ENCODE data around the gene GAA.

GAA gene

DNA sequence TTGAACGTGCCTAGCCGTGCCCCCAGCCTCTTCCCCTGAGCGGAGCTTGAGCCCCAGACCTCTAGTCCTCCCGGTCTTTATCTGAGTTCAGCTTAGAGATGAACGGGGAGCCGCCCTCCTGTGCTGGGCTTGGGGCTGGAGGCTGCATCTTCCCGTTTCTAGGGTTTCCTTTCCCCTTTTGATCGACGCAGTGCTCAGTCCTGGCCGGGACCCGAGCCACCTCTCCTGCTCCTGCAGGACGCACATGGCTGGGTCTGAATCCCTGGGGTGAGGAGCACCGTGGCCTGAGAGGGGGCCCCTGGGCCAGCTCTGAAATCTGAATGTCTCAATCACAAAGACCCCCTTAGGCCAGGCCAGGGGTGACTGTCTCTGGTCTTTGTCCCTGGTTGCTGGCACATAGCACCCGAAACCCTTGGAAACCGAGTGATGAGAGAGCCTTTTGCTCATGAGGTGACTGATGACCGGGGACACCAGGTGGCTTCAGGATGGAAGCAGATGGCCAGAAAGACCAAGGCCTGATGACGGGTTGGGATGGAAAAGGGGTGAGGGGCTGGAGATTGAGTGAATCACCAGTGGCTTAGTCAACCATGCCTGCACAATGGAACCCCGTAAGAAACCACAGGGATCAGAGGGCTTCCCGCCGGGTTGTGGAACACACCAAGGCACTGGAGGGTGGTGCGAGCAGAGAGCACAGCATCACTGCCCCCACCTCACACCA is 724 bp downstream of the GAA start:
- DNase-seq, result peak; percentile 48
- in situ Hi-C loops (cut with MboI; ENCODE audit: low pct_unique_long_range_greater_than_20kb, low sequenced_read_pairs), result no loop called here

DNA sequence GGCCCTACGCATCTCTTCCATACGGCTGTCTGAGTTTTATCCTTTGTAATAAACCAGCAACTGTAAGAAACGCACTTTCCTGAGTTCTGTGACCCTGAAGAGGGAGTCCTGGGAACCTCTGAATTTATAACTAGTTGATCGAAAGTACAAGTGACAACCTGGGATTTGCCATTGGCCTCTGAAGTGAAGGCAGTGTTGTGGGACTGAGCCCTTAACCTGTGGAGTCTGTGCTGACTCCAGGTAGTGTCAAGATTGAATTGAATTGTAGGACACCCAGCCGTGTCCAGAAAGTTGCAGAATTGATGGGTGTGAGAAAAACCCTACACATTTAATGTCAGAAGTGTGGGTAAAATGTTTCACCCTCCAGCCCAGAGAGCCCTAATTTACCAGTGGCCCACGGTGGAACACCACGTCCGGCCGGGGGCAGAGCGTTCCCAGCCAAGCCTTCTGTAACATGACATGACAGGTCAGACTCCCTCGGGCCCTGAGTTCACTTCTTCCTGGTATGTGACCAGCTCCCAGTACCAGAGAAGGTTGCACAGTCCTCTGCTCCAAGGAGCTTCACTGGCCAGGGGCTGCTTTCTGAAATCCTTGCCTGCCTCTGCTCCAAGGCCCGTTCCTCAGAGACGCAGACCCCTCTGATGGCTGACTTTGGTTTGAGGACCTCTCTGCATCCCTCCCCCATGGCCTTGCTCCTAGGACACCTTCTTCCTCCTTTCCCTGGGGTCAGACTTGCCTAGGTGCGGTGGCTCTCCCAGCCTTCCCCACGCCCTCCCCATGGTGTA is 1.5 kb downstream of the GAA start:
- in situ Hi-C loops (cut with MboI; ENCODE audit: low pct_unique_long_range_greater_than_20kb, low sequenced_read_pairs), result no loop called here
- no peak for DNase-seq

DNA sequence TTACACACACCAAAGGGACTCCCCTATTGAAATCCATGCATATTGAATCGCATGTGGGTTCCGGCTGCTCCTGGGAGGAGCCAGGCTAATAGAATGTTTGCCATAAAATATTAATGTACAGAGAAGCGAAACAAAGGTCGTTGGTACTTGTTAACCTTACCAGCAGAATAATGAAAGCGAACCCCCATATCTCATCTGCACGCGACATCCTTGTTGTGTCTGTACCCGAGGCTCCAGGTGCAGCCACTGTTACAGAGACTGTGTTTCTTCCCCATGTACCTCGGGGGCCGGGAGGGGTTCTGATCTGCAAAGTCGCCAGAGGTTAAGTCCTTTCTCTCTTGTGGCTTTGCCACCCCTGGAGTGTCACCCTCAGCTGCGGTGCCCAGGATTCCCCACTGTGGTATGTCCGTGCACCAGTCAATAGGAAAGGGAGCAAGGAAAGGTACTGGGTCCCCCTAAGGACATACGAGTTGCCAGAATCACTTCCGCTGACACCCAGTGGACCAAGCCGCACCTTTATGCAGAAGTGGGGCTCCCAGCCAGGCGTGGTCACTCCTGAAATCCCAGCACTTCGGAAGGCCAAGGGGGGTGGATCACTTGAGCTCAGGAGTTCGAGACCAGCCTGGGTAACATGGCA is 2.2 kb downstream of the GAA start:
- DNase-seq, result no peak
- in situ Hi-C loops (cut with MboI; ENCODE audit: low pct_unique_long_range_greater_than_20kb, low sequenced_read_pairs), result no loop called here

DNA sequence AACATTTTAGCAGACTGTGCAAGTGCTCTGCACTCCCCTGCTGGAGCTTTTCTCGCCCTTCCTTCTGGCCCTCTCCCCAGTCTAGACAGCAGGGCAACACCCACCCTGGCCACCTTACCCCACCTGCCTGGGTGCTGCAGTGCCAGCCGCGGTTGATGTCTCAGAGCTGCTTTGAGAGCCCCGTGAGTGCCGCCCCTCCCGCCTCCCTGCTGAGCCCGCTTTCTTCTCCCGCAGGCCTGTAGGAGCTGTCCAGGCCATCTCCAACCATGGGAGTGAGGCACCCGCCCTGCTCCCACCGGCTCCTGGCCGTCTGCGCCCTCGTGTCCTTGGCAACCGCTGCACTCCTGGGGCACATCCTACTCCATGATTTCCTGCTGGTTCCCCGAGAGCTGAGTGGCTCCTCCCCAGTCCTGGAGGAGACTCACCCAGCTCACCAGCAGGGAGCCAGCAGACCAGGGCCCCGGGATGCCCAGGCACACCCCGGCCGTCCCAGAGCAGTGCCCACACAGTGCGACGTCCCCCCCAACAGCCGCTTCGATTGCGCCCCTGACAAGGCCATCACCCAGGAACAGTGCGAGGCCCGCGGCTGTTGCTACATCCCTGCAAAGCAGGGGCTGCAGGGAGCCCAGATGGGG is 3.1 kb downstream of the GAA start:
- in situ Hi-C loops (cut with MboI; ENCODE audit: low pct_unique_long_range_greater_than_20kb, low sequenced_read_pairs), result no loop called here
- DNase-seq, result no peak

DNA sequence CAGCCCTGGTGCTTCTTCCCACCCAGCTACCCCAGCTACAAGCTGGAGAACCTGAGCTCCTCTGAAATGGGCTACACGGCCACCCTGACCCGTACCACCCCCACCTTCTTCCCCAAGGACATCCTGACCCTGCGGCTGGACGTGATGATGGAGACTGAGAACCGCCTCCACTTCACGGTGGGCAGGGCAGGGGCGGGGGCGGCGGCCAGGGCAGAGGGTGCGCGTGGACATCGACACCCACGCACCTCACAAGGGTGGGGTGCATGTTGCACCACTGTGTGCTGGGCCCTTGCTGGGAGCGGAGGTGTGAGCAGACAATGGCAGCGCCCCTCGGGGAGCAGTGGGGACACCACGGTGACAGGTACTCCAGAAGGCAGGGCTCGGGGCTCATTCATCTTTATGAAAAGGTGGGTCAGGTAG is 3.6 kb downstream of the GAA start:
- in situ Hi-C loops (cut with MboI; ENCODE audit: low pct_unique_long_range_greater_than_20kb, low sequenced_read_pairs), result no loop called here
- DNase-seq, result no peak

DNA sequence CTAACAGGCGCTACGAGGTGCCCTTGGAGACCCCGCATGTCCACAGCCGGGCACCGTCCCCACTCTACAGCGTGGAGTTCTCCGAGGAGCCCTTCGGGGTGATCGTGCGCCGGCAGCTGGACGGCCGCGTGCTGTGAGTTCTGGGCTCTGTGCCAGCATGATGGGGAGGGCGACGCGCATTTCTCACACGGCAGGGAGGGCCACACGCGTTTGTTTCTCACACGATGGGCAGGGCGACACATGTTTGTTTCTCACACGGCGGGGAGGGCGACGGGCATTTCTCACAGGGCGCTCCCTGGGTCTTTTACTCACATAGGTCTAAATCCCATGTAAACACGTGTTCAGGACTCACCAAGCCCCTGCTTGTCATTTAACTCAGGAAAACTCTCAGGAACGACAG is 4.4 kb downstream of the GAA start:
- in situ Hi-C loops (cut with MboI; ENCODE audit: low pct_unique_long_range_greater_than_20kb, low sequenced_read_pairs), result no loop called here

DNA sequence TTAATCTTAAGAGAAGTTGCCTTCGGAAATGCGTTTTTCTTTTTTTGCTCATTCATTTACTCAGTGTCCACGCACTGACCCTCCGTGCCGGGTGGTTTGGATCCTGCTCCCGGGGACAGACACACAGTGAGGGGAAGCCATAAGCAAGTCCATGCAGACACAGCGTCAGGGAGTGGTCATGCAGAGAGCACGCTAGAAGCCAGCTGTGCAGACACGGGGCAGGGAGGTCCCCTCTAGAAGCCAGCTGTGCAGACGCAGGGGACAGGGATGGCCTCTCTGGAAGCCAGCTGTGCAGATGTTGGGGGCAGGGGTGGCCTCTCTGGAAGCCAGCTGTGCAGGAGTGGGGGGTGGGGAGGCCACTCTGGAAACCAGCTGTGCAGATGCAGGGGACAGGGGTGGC is 4.8 kb downstream of the GAA start:
- in situ Hi-C loops (cut with MboI; ENCODE audit: low pct_unique_long_range_greater_than_20kb, low sequenced_read_pairs), result no loop called here
- no peak for DNase-seq

More for the DNA sequence above, 4.4 kb downstream of the GAA start:
- DNase-seq, result no peak

DNA sequence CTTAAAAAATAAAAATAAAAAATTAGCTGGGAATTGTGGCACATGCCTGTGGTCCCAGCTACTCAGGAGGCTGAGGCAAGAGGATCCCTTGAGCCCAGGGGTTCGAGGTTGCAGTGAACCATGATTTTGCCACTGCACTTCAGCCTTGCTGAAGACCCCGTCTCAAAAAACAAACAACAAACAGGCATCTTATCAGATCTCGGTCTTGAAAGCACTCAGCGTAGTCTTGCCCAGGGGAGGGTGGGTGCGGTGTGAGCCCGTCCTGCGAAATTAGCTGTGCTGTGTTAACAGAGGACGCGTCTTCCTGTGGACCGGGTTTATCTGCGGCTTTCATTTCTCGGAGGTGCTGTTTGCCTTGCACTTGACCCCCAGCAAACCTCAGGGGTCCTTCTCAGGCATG is 5.4 kb downstream of the GAA start:
- in situ Hi-C loops (cut with MboI; ENCODE audit: low pct_unique_long_range_greater_than_20kb, low sequenced_read_pairs), result no loop called here
- no peak for DNase-seq

DNA sequence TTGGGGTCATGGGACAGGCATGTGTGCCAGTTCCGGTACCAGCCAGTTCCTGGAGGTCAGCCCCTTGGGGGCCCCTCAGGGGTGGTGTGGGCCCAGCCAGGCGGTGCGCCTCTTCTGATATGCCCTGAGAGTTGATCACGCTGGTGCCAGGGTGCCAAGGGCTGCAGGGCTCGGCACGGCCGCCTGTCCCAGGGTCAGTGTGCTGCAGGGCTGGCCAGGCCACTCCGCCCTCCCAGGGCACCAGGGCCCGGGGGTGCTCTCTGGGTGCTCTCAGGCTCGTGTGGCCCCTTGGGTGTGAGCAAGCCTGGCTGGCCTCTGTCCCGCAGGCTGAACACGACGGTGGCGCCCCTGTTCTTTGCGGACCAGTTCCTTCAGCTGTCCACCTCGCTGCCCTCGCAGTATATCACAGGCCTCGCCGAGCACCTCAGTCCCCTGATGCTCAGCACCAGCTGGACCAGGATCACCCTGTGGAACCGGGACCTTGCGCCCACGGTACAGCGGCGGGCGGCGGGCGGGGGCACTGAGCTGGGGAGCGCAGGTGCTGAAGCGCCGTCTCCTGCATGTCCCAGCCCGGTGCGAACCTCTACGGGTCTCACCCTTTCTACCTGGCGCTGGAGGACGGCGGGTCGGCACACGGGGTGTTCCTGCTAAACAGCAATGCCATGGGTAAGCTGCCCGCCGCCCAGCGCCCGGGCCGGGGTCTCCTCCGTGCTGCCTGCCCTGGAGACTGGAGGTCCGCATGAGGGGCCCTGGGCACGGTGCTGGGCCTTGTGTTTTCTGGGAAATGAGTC is 6.0 kb downstream of the GAA start:
- in situ Hi-C loops (cut with MboI; ENCODE audit: low pct_unique_long_range_greater_than_20kb, low sequenced_read_pairs), result no loop called here
- DNase-seq, result no peak

DNA sequence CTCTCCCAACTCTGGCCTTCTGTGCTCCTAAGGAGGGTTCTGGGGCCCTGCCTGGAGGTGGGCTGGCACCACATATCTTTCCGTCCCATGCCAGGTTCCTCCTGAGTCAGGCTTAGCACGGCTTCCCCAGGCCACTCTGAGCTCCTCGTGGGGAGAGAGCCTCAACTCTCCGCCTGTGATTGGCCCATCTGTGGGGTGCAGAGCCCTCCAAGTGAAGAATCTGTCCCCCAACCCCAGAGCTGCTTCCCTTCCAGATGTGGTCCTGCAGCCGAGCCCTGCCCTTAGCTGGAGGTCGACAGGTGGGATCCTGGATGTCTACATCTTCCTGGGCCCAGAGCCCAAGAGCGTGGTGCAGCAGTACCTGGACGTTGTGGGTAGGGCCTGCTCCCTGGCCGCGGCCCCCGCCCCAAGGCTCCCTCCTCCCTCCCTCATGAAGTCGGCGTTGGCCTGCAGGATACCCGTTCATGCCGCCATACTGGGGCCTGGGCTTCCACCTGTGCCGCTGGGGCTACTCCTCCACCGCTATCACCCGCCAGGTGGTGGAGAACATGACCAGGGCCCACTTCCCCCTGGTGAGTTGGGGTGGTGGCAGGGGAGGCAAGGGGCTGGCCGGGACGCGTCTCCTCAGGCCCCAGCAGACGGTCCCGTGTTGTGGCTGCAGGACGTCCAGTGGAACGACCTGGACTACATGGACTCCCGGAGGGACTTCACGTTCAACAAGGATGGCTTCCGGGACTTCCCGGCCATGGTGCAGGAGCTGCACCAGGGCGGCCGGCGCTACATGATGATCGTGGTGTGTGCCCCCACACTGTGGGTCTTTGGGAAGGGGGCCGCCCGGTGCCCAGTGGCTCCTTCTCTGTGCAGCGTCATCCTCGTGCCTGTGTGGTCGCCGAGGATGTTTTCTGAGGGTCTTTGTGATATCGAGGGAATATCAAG is 6.9 kb downstream of the GAA start:
- no peak for DNase-seq
- in situ Hi-C loops (cut with MboI; ENCODE audit: low pct_unique_long_range_greater_than_20kb, low sequenced_read_pairs), result no loop called here

DNA sequence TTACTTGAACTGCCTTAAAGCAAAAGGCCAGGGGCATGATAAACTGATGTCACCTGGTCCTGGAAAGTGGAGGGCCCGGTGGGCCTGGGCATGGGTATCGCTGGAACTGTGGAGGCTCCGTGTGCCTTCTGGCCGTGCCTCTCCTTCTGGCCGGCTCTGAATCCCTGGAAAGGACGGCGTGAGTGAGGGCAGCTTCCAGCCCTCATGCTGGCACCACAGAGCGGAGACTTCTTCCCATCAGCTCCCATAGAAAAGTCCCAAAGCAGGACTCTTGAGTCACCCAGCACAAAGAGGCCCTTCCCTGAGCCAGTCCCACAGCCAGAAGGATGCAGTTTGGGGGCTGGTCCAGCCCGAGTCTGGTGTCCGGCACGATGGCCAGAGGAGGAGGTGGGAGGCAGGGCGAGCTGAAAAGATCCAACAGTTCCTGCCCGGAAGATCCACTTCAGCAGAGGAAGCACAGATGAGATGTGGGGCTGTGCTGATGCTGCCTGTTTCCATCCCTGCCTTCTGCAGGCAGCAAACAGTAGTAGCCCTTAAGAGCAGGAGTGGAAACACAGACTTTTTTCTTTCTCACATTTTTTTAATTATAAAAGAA is 7.8 kb downstream of the GAA start:
- in situ Hi-C loops (cut with MboI; ENCODE audit: low pct_unique_long_range_greater_than_20kb, low sequenced_read_pairs), result no loop called here
- no peak for DNase-seq

DNA sequence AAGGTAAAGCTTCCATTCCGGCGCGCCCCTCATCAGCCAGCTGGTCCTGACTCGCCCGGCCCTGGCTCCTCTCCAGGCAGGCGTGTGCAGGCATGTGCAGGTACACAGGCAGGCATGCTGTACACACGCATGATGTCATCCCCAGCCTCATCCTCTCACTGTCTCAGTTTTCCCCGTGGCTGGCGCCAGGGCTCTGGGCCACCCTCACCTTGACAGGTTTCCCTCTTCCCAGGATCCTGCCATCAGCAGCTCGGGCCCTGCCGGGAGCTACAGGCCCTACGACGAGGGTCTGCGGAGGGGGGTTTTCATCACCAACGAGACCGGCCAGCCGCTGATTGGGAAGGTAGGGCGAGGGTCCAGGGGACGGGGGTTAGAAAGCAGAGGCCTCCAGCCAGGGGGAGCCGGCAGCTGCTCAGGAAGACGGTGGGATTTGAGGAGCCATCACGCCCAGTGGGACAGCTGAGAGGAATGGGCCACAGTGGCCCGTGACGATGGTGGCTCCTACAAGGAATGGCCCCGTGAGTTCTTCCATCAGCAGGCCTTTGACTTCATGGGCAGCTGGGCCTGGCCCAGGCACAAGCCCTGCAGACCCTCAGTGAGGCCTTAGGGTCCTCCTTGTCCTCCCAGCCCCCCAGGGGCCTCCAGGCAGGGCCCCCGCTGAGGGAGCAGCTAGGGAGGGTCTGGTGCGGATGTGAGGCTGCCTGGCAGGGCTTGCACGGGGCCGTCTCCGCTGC is 8.5 kb downstream of the GAA start:
- no peak for DNase-seq
- in situ Hi-C loops (cut with MboI; ENCODE audit: low pct_unique_long_range_greater_than_20kb, low sequenced_read_pairs), result no loop called here

DNA sequence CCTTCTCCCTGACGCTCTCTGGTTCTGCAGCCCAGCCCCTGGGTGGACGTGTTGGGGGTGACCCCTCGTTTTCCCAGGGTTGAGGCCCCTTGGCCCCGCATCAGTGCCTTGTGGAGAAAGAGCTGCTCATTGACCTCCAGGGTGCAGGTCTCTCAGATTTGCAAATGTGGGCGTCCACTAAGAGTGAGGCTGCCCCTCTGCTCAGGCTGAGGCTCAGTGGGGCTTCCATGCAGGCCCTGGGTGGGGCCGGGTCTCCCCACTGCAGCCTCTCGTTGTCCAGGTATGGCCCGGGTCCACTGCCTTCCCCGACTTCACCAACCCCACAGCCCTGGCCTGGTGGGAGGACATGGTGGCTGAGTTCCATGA is 9.0 kb downstream of the GAA start:
- DNase-seq, result no peak
- in situ Hi-C loops (cut with MboI; ENCODE audit: low pct_unique_long_range_greater_than_20kb, low sequenced_read_pairs), result no loop called here

DNA sequence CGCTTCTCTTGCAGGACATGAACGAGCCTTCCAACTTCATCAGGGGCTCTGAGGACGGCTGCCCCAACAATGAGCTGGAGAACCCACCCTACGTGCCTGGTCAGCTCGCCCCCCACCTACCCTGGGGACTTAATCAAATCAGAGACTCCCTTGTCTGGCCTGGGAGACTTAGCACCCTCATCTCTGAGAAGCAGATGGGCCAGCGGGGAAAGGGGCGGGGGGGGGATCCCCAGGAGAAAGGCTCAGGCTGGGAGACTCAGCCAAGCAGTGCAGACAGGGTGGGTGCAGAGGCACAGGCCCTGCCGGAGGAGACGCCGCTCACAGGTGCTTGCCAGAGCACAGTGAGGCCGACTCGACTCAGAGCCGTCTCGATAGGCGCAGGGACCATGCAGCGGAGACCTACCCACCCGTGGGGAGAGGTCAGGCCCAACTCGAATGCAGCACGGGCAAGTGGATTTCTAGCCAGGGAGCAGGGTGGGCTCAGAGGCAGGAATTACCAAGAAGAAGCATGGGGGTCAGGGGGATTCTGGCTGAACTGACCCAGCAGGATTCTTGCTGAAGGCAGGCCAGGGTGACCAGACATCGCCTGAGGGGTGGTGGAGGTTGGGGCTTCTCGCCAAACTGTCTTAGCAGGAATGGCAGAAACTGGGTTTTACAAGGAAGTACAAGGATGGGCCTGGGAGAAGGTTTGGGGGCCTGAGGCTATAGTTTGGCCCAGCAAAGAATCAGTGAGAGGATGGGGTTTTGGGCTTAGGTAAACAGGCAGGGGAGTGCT is 9.7 kb downstream of the GAA start:
- no peak for DNase-seq
- in situ Hi-C loops (cut with MboI; ENCODE audit: low pct_unique_long_range_greater_than_20kb, low sequenced_read_pairs), result no loop called here

DNA sequence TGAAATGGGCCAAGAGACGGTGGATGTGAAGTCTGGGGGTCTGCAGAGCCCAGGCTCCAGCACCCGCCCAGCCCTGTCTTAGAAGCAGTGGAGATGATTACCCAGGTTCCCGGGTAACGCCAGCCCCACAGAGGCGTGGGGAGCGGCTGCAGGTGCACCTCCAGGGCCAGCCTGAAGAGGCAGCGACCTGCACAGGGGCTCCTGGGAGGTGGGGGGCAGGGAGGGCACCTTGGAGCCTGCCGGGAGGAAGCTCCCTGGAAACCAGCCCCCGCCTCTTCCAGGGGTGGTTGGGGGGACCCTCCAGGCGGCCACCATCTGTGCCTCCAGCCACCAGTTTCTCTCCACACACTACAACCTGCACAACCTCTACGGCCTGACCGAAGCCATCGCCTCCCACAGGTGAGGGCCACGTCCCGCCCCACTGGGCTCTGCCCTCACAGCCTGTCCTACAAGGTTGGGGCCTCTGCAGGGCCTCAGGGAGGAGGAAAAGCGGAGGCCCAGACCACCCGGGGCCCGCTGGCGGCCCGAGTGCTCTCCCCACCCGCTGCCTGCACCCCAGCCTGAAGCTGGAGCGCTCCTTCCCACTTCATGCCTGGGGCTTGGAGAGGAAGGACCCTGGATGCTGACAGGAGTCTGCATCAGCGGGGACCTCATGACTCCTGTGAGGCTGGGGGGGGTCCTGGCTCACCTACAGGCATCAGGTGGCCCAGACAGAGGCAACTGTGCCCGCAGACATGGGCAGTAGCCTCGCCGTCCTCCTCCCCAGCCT is 10.5 kb downstream of the GAA start:
- in situ Hi-C loops (cut with MboI; ENCODE audit: low pct_unique_long_range_greater_than_20kb, low sequenced_read_pairs), result no loop called here
- no peak for DNase-seq

DNA sequence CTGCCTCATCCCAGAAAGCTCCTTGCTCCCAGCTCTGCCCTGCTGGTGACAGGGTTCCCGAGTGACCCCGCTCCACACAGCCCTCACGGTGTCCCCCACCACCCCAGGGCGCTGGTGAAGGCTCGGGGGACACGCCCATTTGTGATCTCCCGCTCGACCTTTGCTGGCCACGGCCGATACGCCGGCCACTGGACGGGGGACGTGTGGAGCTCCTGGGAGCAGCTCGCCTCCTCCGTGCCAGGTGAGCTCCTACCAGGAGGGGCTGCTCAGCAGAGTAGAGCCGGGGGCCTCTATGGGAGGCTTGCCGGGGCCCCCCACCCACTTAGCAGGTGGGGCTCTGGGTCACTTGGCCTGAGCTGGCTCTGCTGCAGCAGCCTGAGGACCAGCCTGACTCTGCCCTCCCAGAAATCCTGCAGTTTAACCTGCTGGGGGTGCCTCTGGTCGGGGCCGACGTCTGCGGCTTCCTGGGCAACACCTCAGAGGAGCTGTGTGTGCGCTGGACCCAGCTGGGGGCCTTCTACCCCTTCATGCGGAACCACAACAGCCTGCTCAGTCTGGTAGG is 11.2 kb downstream of the GAA start:
- DNase-seq, result no peak
- in situ Hi-C loops (cut with MboI; ENCODE audit: low pct_unique_long_range_greater_than_20kb, low sequenced_read_pairs), result no loop called here

Measured in KBM-7 (cell line).